OCI-LY3 (cell line): ENCODE results near the gene PRDM16.

Experiments
- H2AFZ ChIP-seq: fragments of 200-600, 300-600 bp; shearing (Covaris generic); 2 replicates; pipeline ENCODE4 v1.6.0; 2014; ENCODE audit warnings: antibody characterized with exemption, low read depth, low read length
- H3K27ac ChIP-seq: fragments of 200-600, 300-600 bp; sonication (generic); 2 replicates; pipeline ENCODE4 v1.5.1; 2014; ENCODE audit warnings: mild to moderate bottlenecking, low read length, moderate library complexity, mixed read lengths
- H3K27me3 ChIP-seq: fragments of 200-600, 300-600 bp; sonication (generic); 2 replicates; pipeline ENCODE4 v1.6.1; 2014; ENCODE audit warnings: low read depth, low read length, mixed read lengths
- H3K36me3 ChIP-seq: fragments of 200-600, 300-600 bp; sonication (generic); replicated peaks from 2 replicates; pipeline ENCODE3; 2014; ENCODE audit warnings: low read depth, low read length, mixed read lengths
- H3K4me1 ChIP-seq: fragments of 300-600, 200-600 bp; sonication (generic); 2 replicates; pipeline ENCODE4 v1.6.1; 2014; ENCODE audit warnings: low read length, mixed read lengths
- H3K4me2 ChIP-seq: fragments of 200-600, 300-600 bp; sonication (generic); 2 replicates; pipeline ENCODE4 v1.6.1; 2014; ENCODE audit warnings: low read length, mixed read lengths
- H3K4me3 ChIP-seq: fragments of 300-600, 200-600 bp; sonication (generic); 2 replicates; pipeline ENCODE4 v1.5.1; 2014; ENCODE audit warnings: antibody characterized with exemption, mild to moderate bottlenecking, low read length, moderate library complexity
- H3K79me2 ChIP-seq: fragments of 300-600, 200-600 bp; shearing (Covaris generic); 2 replicates; pipeline ENCODE4 v1.6.1; 2014; ENCODE audit warnings: mild to moderate bottlenecking, low read length, mixed read lengths
- H3K9ac ChIP-seq: fragments of 300-600, 200-600 bp; shearing (Covaris generic); 2 replicates; pipeline ENCODE4 v1.6.0; 2014; ENCODE audit warnings: mild to moderate bottlenecking, low read length, moderate library complexity
- H3K9me3 ChIP-seq: fragments of 200-600, 300-600 bp; shearing (Covaris generic); 2 replicates; pipeline ENCODE4 v1.6.1; 2014; ENCODE audit warnings: low read length, mixed read lengths; ENCODE audit not compliant: insufficient read depth
- H4K20me1 ChIP-seq: fragments of 200-600, 300-600 bp; sonication (generic); 2 replicates; pipeline ENCODE4 v1.6.1; 2016; ENCODE audit warnings: low read length, mixed read lengths; ENCODE audit not compliant: insufficient read depth
- CTCF ChIP-seq: fragments of 200-600, 300-600 bp; sonication (generic); IDR thresholded peaks from 2 replicates; pipeline ENCODE4 v1.5.1; 2014; ENCODE audit warnings: antibody characterized with exemption, low read length, low read depth
- EZH2phosphoT487 ChIP-seq: fragments of 200-600 bp; shearing (Covaris generic); IDR thresholded peaks from 2 replicates; pipeline ENCODE4 v1.6.1; 2018; ENCODE audit warnings: antibody characterized with exemption, mixed run types, low read depth

Gene PRDM16

DNA sequence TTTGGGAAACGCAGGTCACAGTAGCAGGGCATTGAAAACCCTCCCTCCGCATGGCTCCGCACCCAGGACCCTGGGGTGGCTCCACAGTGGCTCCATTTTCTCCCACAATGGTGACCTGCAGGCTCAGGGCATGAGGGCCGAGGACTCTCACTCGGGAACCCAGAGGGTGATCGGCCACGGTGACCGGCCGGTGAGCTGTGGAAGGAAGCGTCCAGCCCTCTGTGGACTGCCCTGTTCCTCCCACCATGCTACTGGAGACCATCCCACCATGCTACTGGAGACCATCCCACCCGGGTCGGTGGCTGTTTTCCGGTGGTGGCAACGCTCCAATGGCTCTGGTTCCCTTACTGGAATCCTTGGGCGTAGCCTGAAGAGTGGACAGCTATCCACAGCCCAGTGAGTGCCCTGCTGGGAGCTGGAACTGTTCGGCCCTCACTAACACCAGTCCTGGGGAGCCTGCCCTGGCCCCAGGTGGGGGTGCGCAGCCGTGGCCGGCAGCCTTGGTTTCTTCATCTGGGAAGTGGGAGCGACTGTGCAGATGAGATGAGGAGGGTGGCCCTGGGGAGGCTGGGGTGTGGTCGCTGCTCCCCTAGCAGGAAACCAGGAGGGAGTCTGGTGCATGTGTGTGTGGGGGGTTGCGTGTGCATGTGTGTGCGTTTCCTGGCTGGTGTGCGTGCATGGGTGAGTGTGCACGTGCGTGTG lies 59.6 kb downstream of the PRDM16 start:
- Histone ChIP-seq H3K4me3 (no peak overlapping the region), H3K79me2 (no peaks in the 10 kb centered on the region), H3K4me1 (no peaks in the 10 kb centered on the region), H3K9ac (no peak overlapping the region), H2AFZ (no peak overlapping the region), H3K9me3 (no peaks in the 10 kb centered on the region), H3K36me3 (no peaks in the 10 kb centered on the region), H3K4me2 (no peak overlapping the region), H3K27ac (no peak overlapping the region), H3K27me3 (no peaks in the 10 kb centered on the region), H4K20me1 (no peaks in the 10 kb centered on the region)
- TF ChIP-seq EZH2phosphoT487 (no peak), CTCF (no peak)

- Histone ChIP-seq H3K4me1 (no peaks in the 10 kb centered on the region), H3K9ac (no peak overlapping the region), H3K9me3 (no peaks in the 10 kb centered on the region), H3K4me3 (no peak overlapping the region), H2AFZ (no peak overlapping the region), H3K27ac (no peak overlapping the region), H3K4me2 (no peak overlapping the region), H4K20me1 (no peaks in the 10 kb centered on the region), H3K79me2 (no peaks in the 10 kb centered on the region), H3K36me3 (no peaks in the 10 kb centered on the region), H3K27me3 (no peaks in the 10 kb centered on the region)
- TF ChIP-seq CTCF (no peak), EZH2phosphoT487 (no peak)
These were observed 60.1 kb downstream of the PRDM16 start for GRCh38 chr1:3129133-3129490.

DNA sequence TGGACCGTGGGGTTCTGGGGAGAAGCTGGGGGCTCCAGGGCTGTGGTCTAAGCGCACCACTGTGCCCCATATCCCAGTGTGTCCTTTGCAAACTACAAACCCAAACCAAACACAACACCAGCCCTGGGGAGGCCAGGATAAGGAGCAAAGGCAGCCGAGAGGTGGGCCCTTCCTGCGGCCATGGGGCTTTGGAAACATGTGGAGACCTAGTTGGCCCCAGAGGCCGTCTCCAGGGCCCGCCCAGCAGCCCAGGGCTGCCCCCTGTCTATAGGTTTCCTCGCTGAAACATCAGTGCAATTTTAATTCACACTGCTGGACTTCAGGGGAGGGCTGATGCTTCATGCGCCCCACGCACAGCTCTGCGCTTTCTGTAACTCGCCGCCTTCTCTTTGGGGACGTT lies 61.3 kb downstream of the PRDM16 start:
- no peaks in the 10 kb centered on the region for H3K27me3 ChIP-seq
- no peak overlapping the region for H3K9ac ChIP-seq
- H3K4me3 ChIP-seq, result no peak overlapping the region
- H3K36me3 ChIP-seq, result no peaks in the 10 kb centered on the region
- no peaks in the 10 kb centered on the region for H3K79me2 ChIP-seq
- H4K20me1 ChIP-seq, result no peaks in the 10 kb centered on the region
- TF ChIP-seq CTCF, result no peak
- TF ChIP-seq EZH2phosphoT487, result no peak
- H3K9me3 ChIP-seq, result no peaks in the 10 kb centered on the region
- H2AFZ ChIP-seq, result no peak overlapping the region
- no peaks in the 10 kb centered on the region for H3K4me1 ChIP-seq
- no peak overlapping the region for H3K27ac ChIP-seq
- H3K4me2 ChIP-seq, result no peak overlapping the region

DNA sequence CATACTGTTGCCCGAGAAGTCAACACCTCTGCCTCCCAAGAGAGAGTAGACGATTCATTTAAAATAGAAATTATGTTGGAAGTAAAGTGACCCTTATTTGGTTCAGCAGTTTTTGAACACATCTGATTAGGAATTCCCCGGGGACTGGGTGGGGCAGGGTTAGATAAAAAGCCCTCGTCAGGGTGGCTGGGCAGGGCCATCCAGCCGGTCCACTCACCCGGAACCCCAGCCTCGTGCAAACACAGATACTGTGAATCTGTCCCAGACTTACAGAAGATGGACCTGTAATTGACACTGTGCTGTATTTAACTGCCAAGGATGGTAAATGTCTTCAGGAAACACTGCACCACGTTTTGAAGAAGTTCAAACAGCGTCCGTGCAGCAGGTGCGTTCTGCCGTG lies 63.7 kb downstream of the PRDM16 start:
- Histone ChIP-seq H3K9ac (no peak overlapping the region), H3K4me2 (no peak overlapping the region)
- TF ChIP-seq EZH2phosphoT487, result no peak

More for the DNA sequence above, 63.7 kb downstream of the PRDM16 start:
- Histone ChIP-seq H4K20me1 (no peaks in the 10 kb centered on the region), H2AFZ (no peak overlapping the region), H3K4me3 (no peak overlapping the region), H3K79me2 (no peaks in the 10 kb centered on the region), H3K36me3 (no peaks in the 10 kb centered on the region), H3K27ac (no peak overlapping the region), H3K27me3 (no peaks in the 10 kb centered on the region), H3K9me3 (no peaks in the 10 kb centered on the region), H3K4me1 (no peaks in the 10 kb centered on the region)
